ENCODE results near the gene PPP4R2. TPM values are rescaled to one million over a fixed set of nuclear protein-coding genes. Genes with fewer than 3 reads are reported as not detected.

PPP4R2 gene
- 100 to 1,000 TPM in 1 of 2 experiments, 10 to 100 TPM in 1; 99.3 to 102 TPM for total RNA-seq

GRCh38 chr3:72996473-72997333 is at the start of gene PPP4R2:
Gene PPP4R2 (plus strand): TSS chr3:72996811. CDS start chr3:72997038, 227 bp downstream.
- no peaks in the 10 kb centered on the region for H3K27me3 Mint-ChIP-seq
- peak; percentile 94 for DNase-seq
- peaks cover 34% of the 10 kb centered on the region for H3K4me1 Mint-ChIP-seq
- H3K27ac Mint-ChIP-seq: peak within 1 kb of the TSS; percentile 95
- peaks cover 35% of the 10 kb centered on the region for H3K36me3 Mint-ChIP-seq
- H3K4me3 Mint-ChIP-seq: peak within 1 kb of the TSS; percentile 88
- no peaks in the 10 kb centered on the region for H3K9me3 Mint-ChIP-seq

GRCh38 chr3:72947715-72948490 is 48.7 kb upstream of the PPP4R2 start:
- Mint-ChIP-seq H3K4me1 (peaks cover 22% of the 10 kb centered on the region), H3K27ac (no peak overlapping the region), H3K4me3 (no peak overlapping the region), H3K27me3 (peaks cover 11% of the 10 kb centered on the region), H3K36me3 (no peaks in the 10 kb centered on the region), H3K9me3 (no peaks in the 10 kb centered on the region)
- DNase-seq: no peak

GRCh38 chr3:72949016-72949415 is 47.6 kb upstream of the PPP4R2 start:
- Mint-ChIP-seq H3K4me1 (peaks cover 22% of the 10 kb centered on the region), H3K27me3 (peaks cover 7% of the 10 kb centered on the region), H3K27ac (no peak overlapping the region), H3K4me3 (no peak overlapping the region), H3K9me3 (no peaks in the 10 kb centered on the region), H3K36me3 (no peaks in the 10 kb centered on the region)
- no peak for DNase-seq

- no peaks in the 10 kb centered on the region for H3K36me3 Mint-ChIP-seq
- H3K9me3 Mint-ChIP-seq: no peaks in the 10 kb centered on the region
- H3K4me3 Mint-ChIP-seq: no peak overlapping the region
- H3K27me3 Mint-ChIP-seq: peaks cover 7% of the 10 kb centered on the region
- DNase-seq: no peak
- H3K27ac Mint-ChIP-seq: no peak overlapping the region
- peaks cover 21% of the 10 kb centered on the region for H3K4me1 Mint-ChIP-seq
Observed at GRCh38 chr3:72950372-72950771, 46.2 kb upstream of the PPP4R2 start.

- Mint-ChIP-seq H3K9me3 (no peaks in the 10 kb centered on the region), H3K27me3 (peaks cover 7% of the 10 kb centered on the region), H3K36me3 (no peaks in the 10 kb centered on the region), H3K4me1 (peaks cover 16% of the 10 kb centered on the region), H3K27ac (no peak overlapping the region), H3K4me3 (no peak overlapping the region)
- DNase-seq: no peak
Observed at GRCh38 chr3:72950801-72951200, 45.8 kb upstream of the PPP4R2 start.

- Mint-ChIP-seq H3K4me3 (no peak overlapping the region), H3K27ac (no peak overlapping the region), H3K4me1 (peaks cover 16% of the 10 kb centered on the region), H3K9me3 (no peaks in the 10 kb centered on the region), H3K27me3 (peaks cover 7% of the 10 kb centered on the region), H3K36me3 (no peaks in the 10 kb centered on the region)
- no peak for DNase-seq
Observed at GRCh38 chr3:72951259-72951722, 45.3 kb upstream of the PPP4R2 start.

GRCh38 chr3:72953325-72953956 is 43.2 kb upstream of the PPP4R2 start:
- Mint-ChIP-seq H3K4me1 (peaks cover 16% of the 10 kb centered on the region), H3K27ac (no peak overlapping the region), H3K9me3 (no peaks in the 10 kb centered on the region), H3K36me3 (no peaks in the 10 kb centered on the region), H3K4me3 (no peak overlapping the region), H3K27me3 (peaks cover 7% of the 10 kb centered on the region)
- no peak for DNase-seq

- DNase-seq: no peak
- Mint-ChIP-seq H3K27ac (no peak overlapping the region), H3K4me3 (no peak overlapping the region), H3K9me3 (no peaks in the 10 kb centered on the region), H3K36me3 (no peaks in the 10 kb centered on the region), H3K27me3 (no peaks in the 10 kb centered on the region), H3K4me1 (peaks cover 14% of the 10 kb centered on the region)
Observed at GRCh38 chr3:72957297-72957696, 39.3 kb upstream of the PPP4R2 start.

GRCh38 chr3:72959336-72959735 is 37.3 kb upstream of the PPP4R2 start:
- Mint-ChIP-seq H3K4me3 (no peak overlapping the region), H3K27me3 (no peaks in the 10 kb centered on the region), H3K9me3 (no peaks in the 10 kb centered on the region), H3K27ac (peak overlapping the region; percentile 35), H3K36me3 (no peaks in the 10 kb centered on the region), H3K4me1 (peaks cover 14% of the 10 kb centered on the region)
- DNase-seq: no peak

- Mint-ChIP-seq H3K27me3 (no peaks in the 10 kb centered on the region), H3K4me3 (no peak overlapping the region), H3K4me1 (peaks cover 26% of the 10 kb centered on the region), H3K9me3 (no peaks in the 10 kb centered on the region), H3K27ac (no peak overlapping the region), H3K36me3 (no peaks in the 10 kb centered on the region)
- DNase-seq: no peak
Observed at GRCh38 chr3:72960812-72961518, 35.6 kb upstream of the PPP4R2 start.

GRCh38 chr3:72961752-72962151 is 34.9 kb upstream of the PPP4R2 start:
- Mint-ChIP-seq H3K27me3 (no peaks in the 10 kb centered on the region), H3K36me3 (no peaks in the 10 kb centered on the region), H3K4me3 (no peak overlapping the region), H3K9me3 (no peaks in the 10 kb centered on the region), H3K27ac (no peak overlapping the region), H3K4me1 (peaks cover 28% of the 10 kb centered on the region)
- no peak for DNase-seq

- Mint-ChIP-seq H3K27me3 (no peaks in the 10 kb centered on the region), H3K36me3 (no peaks in the 10 kb centered on the region), H3K4me1 (peaks cover 32% of the 10 kb centered on the region), H3K27ac (no peak overlapping the region), H3K9me3 (no peaks in the 10 kb centered on the region), H3K4me3 (no peak overlapping the region)
- no peak for DNase-seq
Observed at GRCh38 chr3:72962317-72962716, 34.3 kb upstream of the PPP4R2 start.

GRCh38 chr3:72964633-72965032 is 32.0 kb upstream of the PPP4R2 start:
- Mint-ChIP-seq H3K27me3 (no peaks in the 10 kb centered on the region), H3K36me3 (no peaks in the 10 kb centered on the region), H3K9me3 (no peaks in the 10 kb centered on the region), H3K27ac (no peak overlapping the region), H3K4me1 (peaks cover 32% of the 10 kb centered on the region), H3K4me3 (no peak overlapping the region)
- DNase-seq: no peak

GRCh38 chr3:72968266-72968664 is 28.3 kb upstream of the PPP4R2 start:
- no peaks in the 10 kb centered on the region for H3K9me3 Mint-ChIP-seq

More at GRCh38 chr3:72968266-72968664, 28.3 kb upstream of the PPP4R2 start:
- no peak overlapping the region for H3K4me3 Mint-ChIP-seq
- H3K4me1 Mint-ChIP-seq: peaks cover 22% of the 10 kb centered on the region
- no peak overlapping the region for H3K27ac Mint-ChIP-seq
- DNase-seq: no peak
- H3K27me3 Mint-ChIP-seq: no peaks in the 10 kb centered on the region
- H3K36me3 Mint-ChIP-seq: no peaks in the 10 kb centered on the region

Measured in activated naive CD8-positive, alpha-beta T cell treated with anti-CD3 and anti-CD28 coated beads for 36 hours (primary cell).